Stimulated activated CD8-positive, alpha-beta memory T cell treated with anti-CD3 and anti-CD28 coated beads, Interleukin-12 subunit alpha, Interleukin-12 subunit beta, amount 100 ng/mL, for 24 hours (primary cell): Measurements from ENCODE around the gene SPATA21.

Source experiments
- DNase-seq: peaks from one replicate; pipeline ENCODE4 v3.0.0-alpha.2; 2020; ENCODE audit errors: extremely low read depth

The SPATA21 gene

DNA sequence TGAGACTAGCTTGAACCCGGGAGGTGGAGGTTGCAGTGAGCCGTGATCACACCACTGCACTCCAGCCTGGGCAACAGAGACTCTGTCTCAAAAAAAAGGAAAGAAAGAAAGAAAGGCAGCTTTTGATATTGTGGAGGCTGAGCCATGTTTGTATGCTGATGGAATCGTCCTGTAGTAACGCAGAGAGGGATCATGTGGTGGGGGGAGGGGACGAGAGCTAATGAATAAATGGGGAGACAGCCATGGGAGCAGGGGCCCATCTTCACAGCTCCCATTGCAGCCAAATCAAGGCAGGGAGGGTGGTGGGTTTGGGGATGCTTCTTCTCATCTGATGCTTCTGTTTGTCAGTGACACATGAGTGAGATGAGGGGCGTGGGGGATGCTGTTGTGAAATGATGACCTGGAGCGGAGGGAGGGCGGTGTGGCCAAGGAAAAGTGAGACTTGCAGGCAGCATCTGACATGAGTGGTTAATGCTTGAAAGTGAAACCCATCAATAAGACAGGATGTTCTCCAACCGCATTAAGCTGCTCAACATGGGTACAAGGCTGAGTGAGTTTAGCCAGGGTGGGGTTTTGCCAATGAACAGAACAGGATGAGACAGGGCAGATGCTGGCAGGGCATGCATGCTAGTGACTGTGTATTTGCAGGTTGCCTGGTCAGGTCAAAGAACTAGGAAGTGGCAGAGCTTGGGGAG lies 16.7 kb downstream of the SPATA21 start:
- peak; percentile 20 for DNase-seq

- no peak for DNase-seq
Measured at GRCh38 chr1:16418823-16419425, 18.3 kb downstream of the SPATA21 start.

GRCh38 chr1:16413191-16413590 lies 24.0 kb downstream of the SPATA21 start:
- no peak for DNase-seq

GRCh38 chr1:16410803-16411202 lies 26.4 kb downstream of the SPATA21 start:
- DNase-seq: no peak

DNA sequence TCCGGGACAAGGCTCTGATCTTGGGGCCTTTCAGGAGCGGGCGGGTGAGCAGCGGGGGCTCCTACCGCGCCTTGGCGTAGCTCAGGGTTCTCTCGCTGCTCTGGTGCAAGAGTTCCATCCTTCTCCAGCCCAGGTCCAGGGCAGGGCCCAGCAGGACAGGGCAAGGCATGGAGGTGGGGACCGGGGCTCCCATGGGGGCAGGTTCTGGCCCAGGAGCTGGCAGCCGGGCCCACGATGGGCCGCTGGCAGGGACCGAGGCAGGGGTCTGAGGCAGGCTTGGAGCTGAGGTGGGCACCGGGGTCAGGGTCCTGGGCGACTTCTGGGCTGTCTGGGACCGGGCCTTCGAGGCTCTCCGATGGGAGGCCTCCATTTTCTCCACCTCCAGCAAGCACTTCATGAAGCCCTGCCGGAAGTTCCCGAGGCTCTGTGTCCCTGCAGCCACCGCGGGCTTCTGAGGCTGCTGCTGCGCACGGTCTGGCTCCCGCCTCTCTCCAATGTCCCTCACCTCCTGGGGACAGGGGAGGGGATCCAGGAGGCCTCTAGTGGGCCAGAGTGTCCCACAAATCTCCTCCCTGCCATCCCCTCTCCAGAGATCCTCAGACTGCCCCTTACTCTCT lies 27.6 kb downstream of the SPATA21 start:
- DNase-seq: no peak

DNA sequence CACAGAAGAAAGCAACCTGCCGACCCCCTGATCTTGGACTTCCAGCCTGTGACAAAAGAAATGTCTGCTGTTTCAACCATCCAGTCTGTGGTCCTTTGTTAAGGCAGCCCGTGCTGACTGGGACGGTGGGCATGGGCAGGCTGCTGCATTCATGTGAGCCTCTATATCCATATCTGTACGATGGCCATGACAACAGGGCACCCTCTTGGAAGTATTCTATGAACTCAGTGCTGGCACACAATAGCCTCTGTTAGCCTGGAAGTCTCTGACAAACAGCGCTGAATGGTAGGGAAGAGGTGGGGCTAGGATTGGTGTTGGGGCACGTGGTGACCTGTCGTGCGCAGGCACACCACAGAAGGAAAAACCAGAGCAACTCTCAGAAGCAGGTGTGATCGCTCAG lies 30.4 kb downstream of the SPATA21 start:
- no peak for DNase-seq

DNA sequence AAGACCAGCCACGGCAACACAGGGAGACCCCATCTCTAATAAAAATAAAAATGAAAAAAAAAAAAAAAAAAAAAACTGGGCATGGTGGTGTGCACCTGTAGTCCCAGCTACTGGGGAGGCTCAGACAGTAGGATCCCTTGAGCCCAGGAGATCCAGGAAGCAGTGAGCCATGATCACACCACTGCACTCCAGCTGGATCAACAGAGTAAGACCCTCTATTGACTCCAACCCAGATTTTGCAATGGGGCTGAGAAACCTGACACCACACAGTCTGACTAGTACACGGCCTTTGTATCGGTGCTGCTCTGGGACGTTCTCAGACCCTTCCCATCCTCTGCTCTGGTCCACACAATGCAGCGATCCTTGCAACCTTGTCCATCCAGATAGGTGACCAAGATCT lies 31.8 kb downstream of the SPATA21 start:
- DNase-seq: no peak

- no peak for DNase-seq
Measured at GRCh38 chr1:16402742-16403141, 34.5 kb downstream of the SPATA21 start.

DNA sequence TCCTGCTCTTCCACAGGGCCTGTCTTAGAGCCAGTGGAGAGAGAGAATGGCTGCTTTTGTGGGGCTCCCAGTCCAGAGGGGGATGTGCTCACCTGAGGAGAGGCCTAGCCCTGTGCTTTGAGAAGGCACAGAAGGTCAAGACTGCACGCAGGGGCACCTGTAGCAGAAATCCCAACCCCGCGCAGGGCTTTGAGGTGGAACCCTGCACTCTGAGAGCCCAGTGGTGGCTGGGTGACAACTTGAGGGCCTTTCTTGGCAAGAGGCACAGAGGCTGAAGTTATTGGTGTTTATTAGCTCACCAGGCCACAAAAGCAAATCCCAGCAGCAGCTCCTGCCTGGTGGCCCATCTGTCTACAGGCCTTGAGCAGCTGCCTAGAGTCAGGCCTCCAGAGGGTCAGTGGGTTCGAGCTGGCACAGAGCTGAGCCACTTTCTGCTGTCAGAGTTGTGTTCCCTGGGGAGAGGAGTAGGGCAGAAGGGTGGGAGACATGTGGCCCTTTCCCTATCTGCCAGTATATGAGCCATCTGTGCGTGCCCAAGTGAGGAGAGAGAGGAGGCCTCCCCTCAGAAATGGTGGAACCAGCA lies 38.8 kb downstream of the SPATA21 start:
- DNase-seq: no peak

- no peak for DNase-seq
Measured at GRCh38 chr1:16397120-16397519, 40.1 kb downstream of the SPATA21 start.

DNA sequence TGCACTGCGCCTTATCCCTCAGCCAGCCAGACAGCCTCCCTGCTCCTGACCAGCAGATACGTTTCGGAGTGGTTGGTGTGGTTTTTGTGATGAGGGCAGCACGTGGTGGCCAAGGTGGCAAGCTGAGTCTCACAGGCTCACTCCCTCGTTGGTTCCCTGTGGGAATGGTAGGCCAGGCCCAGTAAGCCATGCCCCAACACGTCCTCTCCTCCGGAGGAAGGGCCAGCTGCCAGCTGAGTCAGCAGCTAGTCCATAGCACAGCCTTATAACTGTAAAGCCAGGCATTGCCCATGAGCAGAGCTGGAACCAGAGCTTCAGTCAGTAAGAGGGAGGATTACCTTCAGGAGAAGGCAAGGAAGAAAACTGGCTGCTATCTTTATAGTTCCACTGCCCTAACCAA lies 40.6 kb downstream of the SPATA21 start:
- DNase-seq: no peak

GRCh38 chr1:16394977-16395376 lies 42.2 kb downstream of the SPATA21 start:
- DNase-seq: no peak

DNA sequence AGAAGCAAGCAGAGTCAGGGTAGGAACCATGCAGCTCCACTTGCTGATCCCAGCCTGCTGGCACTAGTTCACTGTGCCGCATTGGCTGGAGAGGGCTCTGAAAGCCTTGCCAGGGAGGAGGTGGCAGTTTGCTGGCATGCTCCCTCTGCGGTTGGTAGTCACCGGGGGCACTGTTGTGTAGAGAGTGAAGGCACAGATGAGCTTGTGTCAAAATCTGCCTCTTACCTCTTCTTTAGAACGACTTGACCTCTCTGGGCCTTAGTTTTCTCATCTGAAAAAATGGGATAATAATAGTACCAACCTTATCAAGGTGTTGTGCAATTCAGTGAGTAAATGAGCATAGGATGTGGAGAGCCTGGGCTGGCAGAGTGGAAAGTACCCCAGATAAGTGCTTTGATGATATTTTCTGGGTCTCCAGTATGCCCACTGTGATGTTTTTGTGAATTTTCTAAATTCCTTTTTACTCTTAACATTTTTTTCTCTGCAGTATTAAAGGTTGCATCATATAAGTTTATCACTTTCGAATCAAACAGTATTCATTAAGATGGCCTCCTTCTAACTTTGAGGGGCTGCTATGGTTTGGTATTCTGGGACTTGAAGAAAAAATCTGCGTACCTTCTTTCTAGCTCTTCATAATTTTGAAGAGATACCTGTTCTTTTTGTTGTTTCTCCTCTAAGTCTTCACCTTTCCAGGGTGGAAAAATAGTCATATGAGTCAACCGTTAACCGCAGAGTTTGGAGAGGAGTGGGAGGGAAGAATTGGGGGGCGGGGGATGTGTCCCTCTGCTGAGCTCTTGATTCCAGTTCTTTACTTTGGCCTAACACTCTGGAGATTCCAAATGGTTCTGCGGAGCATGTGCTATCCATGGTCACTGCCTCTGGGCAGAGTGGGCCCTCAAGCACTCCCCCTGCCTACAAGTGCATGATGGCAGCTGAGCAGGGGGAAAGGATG lies 43.4 kb downstream of the SPATA21 start:
- no peak for DNase-seq

DNA sequence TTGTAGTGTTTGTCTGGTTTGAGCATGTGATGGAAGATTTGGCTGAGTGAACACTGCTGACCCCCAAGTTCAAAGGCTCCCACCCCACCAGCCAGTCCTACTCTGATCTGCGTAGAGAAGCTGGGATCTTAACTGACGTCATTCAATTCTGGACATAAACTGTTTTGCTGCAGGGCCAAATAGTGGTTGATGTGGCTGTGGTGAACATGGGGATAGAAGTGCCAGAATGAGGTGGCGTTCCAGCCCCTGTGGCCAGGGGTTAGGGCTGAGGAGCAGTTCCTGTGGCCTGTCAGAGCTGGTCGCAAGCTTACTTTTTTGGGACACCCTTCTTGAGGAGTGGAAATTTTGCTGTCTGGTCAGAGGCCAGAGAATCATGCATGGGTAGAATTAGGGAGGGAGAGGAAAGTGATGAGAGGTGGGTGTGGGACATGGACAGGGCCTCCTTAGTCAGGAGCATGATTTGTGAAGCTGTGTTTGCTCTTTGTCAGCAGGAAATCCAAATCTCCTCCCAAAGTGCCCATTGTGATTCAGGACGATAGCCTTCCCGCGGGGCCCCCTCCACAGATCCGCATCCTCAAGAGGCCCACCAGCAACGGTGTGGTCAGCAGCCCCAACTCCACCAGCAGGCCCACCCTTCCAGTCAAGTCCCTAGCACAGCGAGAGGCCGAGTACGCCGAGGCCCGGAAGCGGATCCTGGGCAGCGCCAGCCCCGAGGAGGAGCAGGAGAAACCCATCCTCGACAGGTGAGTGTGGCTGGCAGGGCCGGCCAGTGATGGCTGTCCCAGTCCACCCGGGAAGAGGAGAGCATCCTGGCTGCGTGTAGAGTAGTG lies 44.3 kb downstream of the SPATA21 start:
- no peak for DNase-seq

DNA sequence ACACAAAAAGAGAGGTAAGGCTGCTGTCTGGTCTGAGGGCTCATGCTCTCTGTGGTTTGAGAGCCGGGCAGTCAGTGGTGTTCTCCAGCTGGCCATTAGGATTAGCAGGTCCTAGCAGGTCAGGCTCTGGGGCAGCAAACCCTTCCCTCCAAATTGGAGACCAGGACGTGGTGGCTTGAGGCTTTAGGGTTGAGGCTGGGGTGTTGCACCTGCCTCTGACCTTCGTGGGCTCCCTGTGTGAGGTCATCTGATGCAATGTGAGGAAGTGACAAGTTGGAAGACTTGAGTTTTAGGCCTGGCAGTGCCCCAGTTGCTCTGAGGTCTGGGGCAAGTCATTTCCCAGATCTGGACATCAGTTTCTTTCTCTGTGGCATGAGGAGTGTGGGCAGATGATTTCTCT lies 45.8 kb downstream of the SPATA21 start:
- DNase-seq: no peak

DNA sequence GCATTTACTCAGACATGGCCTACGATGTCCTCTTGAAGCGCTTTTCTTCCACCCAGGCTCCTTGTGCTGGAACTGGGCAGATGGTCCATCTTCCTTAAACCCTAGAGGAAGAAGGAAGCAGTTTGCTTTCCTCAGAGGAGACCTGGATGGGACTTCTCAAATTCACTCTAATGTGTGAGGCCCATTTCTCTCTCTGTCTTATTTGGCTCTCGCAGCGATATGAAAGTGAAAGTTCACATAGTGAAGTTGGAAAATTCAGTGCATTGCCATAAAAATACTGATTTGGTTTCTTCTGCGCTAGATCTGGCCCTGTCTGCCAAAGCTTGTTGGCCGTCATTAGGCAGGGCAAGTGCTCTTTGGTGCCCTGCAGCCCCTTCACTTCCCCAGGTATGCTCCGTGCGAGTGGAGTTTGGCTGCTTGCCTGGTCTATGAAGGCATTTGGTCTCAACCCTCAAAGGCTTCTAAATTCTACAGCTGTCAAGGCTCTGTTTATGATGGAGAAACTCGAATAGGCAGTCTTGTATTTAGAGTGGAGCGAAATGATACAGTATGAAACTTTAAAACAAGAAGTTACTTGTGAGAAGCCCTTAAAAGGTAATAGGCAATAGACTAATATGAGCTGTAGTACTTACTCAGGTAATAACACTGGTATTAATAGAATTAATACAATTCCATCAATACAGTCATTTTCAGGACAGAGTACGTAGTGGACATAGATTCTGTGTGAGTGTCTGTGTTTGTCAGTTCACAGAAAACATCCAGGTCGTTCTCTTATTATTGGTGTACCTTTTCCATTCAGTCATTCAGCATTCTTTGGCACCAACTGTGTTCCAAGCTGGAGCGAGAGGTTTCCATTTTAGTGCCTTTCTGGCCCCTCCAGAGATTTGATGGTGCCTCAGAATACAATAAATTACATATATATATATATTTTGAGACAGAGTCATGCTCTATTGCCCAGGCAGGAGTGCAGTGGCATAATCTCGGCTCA lies 49.7 kb downstream of the SPATA21 start:
- no peak for DNase-seq

GRCh38 chr1:16386454-16387113 lies 50.6 kb downstream of the SPATA21 start:
- DNase-seq: no peak

GRCh38 chr1:16385659-16386453 lies 51.4 kb downstream of the SPATA21 start:
- no peak for DNase-seq
